Measurements from ENCODE around the gene DPYD.

The DPYD gene

GRCh38 chr1:97784661-97785060 lies 136.2 kb downstream of the DPYD start:
- TF ChIP-seq CTCF (IDR thresholded peaks at IDR 0.05; ENCODE audit: insufficient read depth, low read length, poor library complexity, severe bottlenecking) = no peak
- no peak for DNase-seq (ENCODE audit: extremely low read depth, insufficient read length)
- no peak overlapping the region for H3K4me3 ChIP-seq (replicated peaks; ENCODE audit: low read depth, low read length)
- H3K36me3 ChIP-seq (ENCODE audit: control insufficient read depth, insufficient read depth, low read length) = no peaks in the 10 kb centered on the region
- no peaks in the 10 kb centered on the region for H3K27me3 ChIP-seq (replicated peaks; ENCODE audit: control insufficient read depth, insufficient read depth, low read length)

GRCh38 chr1:97783751-97784150 lies 137.1 kb downstream of the DPYD start:
- Histone ChIP-seq H3K4me3 (replicated peaks; ENCODE audit: low read depth, low read length) (no peak overlapping the region), H3K36me3 (ENCODE audit: control insufficient read depth, insufficient read depth, low read length) (no peaks in the 10 kb centered on the region), H3K27me3 (replicated peaks; ENCODE audit: control insufficient read depth, insufficient read depth, low read length) (no peaks in the 10 kb centered on the region)
- DNase-seq (ENCODE audit: extremely low read depth, insufficient read length) = no peak
- no peak for TF ChIP-seq CTCF (IDR thresholded peaks at IDR 0.05; ENCODE audit: insufficient read depth, low read length, poor library complexity, severe bottlenecking)

GRCh38 chr1:97781762-97782337 lies 139.0 kb downstream of the DPYD start:
- no peaks in the 10 kb centered on the region for H3K27me3 ChIP-seq (replicated peaks; ENCODE audit: control insufficient read depth, insufficient read depth, low read length)
- TF ChIP-seq CTCF (IDR thresholded peaks at IDR 0.05; ENCODE audit: insufficient read depth, low read length, poor library complexity, severe bottlenecking) = no peak
- no peak overlapping the region for H3K4me3 ChIP-seq (replicated peaks; ENCODE audit: low read depth, low read length)
- no peaks in the 10 kb centered on the region for H3K36me3 ChIP-seq (ENCODE audit: control insufficient read depth, insufficient read depth, low read length)
- DNase-seq (ENCODE audit: extremely low read depth, insufficient read length) = no peak

GRCh38 chr1:97780884-97781283 lies 139.9 kb downstream of the DPYD start:
- no peaks in the 10 kb centered on the region for H3K36me3 ChIP-seq (ENCODE audit: control insufficient read depth, insufficient read depth, low read length)
- TF ChIP-seq CTCF (IDR thresholded peaks at IDR 0.05; ENCODE audit: insufficient read depth, low read length, poor library complexity, severe bottlenecking) = no peak
- no peak overlapping the region for H3K4me3 ChIP-seq (replicated peaks; ENCODE audit: low read depth, low read length)
- no peak for DNase-seq (ENCODE audit: extremely low read depth, insufficient read length)
- H3K27me3 ChIP-seq (replicated peaks; ENCODE audit: control insufficient read depth, insufficient read depth, low read length) = no peaks in the 10 kb centered on the region

- H3K27me3 ChIP-seq (replicated peaks; ENCODE audit: control insufficient read depth, insufficient read depth, low read length) = no peaks in the 10 kb centered on the region
- no peak overlapping the region for H3K4me3 ChIP-seq (replicated peaks; ENCODE audit: low read depth, low read length)
- H3K36me3 ChIP-seq (ENCODE audit: control insufficient read depth, insufficient read depth, low read length) = no peaks in the 10 kb centered on the region
- no peak for TF ChIP-seq CTCF (IDR thresholded peaks at IDR 0.05; ENCODE audit: insufficient read depth, low read length, poor library complexity, severe bottlenecking)
- DNase-seq (ENCODE audit: extremely low read depth, insufficient read length) = no peak
Observed at GRCh38 chr1:97778718-97779117, 142.1 kb downstream of the DPYD start.

GRCh38 chr1:97770376-97770775 lies 150.5 kb downstream of the DPYD start:
- no peak for TF ChIP-seq CTCF (IDR thresholded peaks at IDR 0.05; ENCODE audit: insufficient read depth, low read length, poor library complexity, severe bottlenecking)
- Histone ChIP-seq H3K4me3 (replicated peaks; ENCODE audit: low read depth, low read length) (no peak overlapping the region), H3K27me3 (replicated peaks; ENCODE audit: control insufficient read depth, insufficient read depth, low read length) (no peaks in the 10 kb centered on the region), H3K36me3 (ENCODE audit: control insufficient read depth, insufficient read depth, low read length) (no peaks in the 10 kb centered on the region)
- no peak for DNase-seq (ENCODE audit: extremely low read depth, insufficient read length)
